ENCODE measurements around the gene BTG3. TPM values are rescaled to one million over a fixed set of nuclear protein-coding genes. Genes with fewer than 3 reads are reported as not detected.

BTG3 gene
- total RNA-seq, 2 donors from 2014 or later, result 27.3 to 31.1 TPM

- Histone ChIP-seq H3K9me3 (no peaks in the 10 kb centered on the region), H3K4me1 (no peaks in the 10 kb centered on the region), H3K27me3 (no peaks in the 10 kb centered on the region), H3K4me3 (no peak overlapping the region), H3K9ac (ENCODE audit: low read depth in 2 of 2, low read length in 2 of 2) (no peak overlapping the region), H3K36me3 (no peaks in the 10 kb centered on the region), H3K27ac (no peak overlapping the region)
- DNase-seq, result no peak
- intact Hi-C loops (cut with DNase I), result loop anchor here (10.0 kb wide), 1 partner anchor 169 kb away; no protein-coding TSS in a partner anchor
- no peak for TF ChIP-seq CTCF (IDR thresholded peaks at IDR 0.05)
These were observed 58.6 kb downstream of the BTG3 start for GRCh38 chr21:17554120-17554519.

GRCh38 chr21:17552410-17552809, 60.3 kb downstream of the BTG3 start:
- TF ChIP-seq CTCF (IDR thresholded peaks at IDR 0.05), result no peak

GRCh38 chr21:17550671-17551308, 61.9 kb downstream of the BTG3 start:
- Histone ChIP-seq H3K27me3 (no peaks in the 10 kb centered on the region), H3K4me3 (no peak overlapping the region), H3K9me3 (no peaks in the 10 kb centered on the region), H3K4me1 (no peaks in the 10 kb centered on the region), H3K9ac (ENCODE audit: low read depth in 2 of 2, low read length in 2 of 2) (no peak overlapping the region), H3K36me3 (no peaks in the 10 kb centered on the region), H3K27ac (no peak overlapping the region)
- intact Hi-C loops (cut with DNase I), result loop anchor here (10.0 kb wide), 1 partner anchor 166 kb away; no protein-coding TSS in a partner anchor
- DNase-seq, result no peak
- TF ChIP-seq CTCF (IDR thresholded peaks at IDR 0.05), result no peak

More at GRCh38 chr21:17552410-17552809, 60.3 kb downstream of the BTG3 start:
- H3K4me3 ChIP-seq, result no peak overlapping the region
- H3K36me3 ChIP-seq, result no peaks in the 10 kb centered on the region
- no peaks in the 10 kb centered on the region for H3K9me3 ChIP-seq
- H3K9ac ChIP-seq (ENCODE audit: low read depth in 2 of 2, low read length in 2 of 2), result no peak overlapping the region
- intact Hi-C loops (cut with DNase I), result loop anchor here (10.0 kb wide), 1 partner anchor 168 kb away; no protein-coding TSS in a partner anchor
- no peak for DNase-seq
- H3K4me1 ChIP-seq, result no peaks in the 10 kb centered on the region
- H3K27ac ChIP-seq, result no peak overlapping the region
- H3K27me3 ChIP-seq, result no peaks in the 10 kb centered on the region

- H3K36me3 ChIP-seq, result no peaks in the 10 kb centered on the region
- H3K9ac ChIP-seq (ENCODE audit: low read depth in 2 of 2, low read length in 2 of 2), result no peak overlapping the region
- H3K27ac ChIP-seq, result no peak overlapping the region
- H3K4me3 ChIP-seq, result no peak overlapping the region
- H3K4me1 ChIP-seq, result no peaks in the 10 kb centered on the region
- H3K27me3 ChIP-seq, result no peaks in the 10 kb centered on the region
- H3K9me3 ChIP-seq, result no peaks in the 10 kb centered on the region
- DNase-seq, result no peak
- intact Hi-C loops (cut with DNase I), result no loop called here
- no peak for TF ChIP-seq CTCF (IDR thresholded peaks at IDR 0.05)
These were observed 64.4 kb downstream of the BTG3 start for GRCh38 chr21:17548262-17548661.

DNA sequence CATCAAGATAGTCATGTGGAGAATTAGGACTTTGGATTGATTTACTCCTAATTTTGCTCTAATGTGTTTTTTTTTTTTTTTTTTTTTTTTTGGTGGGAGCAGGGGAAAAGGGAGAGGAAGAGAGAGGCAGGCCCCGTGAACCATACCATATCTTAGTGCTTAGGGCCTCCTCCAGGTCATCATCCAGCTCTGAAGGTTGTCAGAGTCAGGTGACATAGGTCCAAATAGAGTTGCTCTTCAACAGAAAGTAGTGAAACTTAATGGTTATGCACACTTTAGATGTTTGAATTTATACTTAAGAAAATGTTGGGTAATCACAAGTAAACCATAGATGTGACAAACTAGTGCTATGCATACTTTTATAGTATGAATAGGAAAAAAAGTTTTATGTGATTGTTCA, 67.7 kb downstream of the BTG3 start:
- no peak for TF ChIP-seq CTCF (IDR thresholded peaks at IDR 0.05)
- H3K27me3 ChIP-seq, result no peaks in the 10 kb centered on the region
- H3K27ac ChIP-seq, result no peak overlapping the region
- intact Hi-C loops (cut with DNase I), result no loop called here
- no peak overlapping the region for H3K4me3 ChIP-seq
- H3K4me1 ChIP-seq, result no peaks in the 10 kb centered on the region
- no peak overlapping the region for H3K9ac ChIP-seq (ENCODE audit: low read depth in 2 of 2, low read length in 2 of 2)
- H3K36me3 ChIP-seq, result no peaks in the 10 kb centered on the region
- no peaks in the 10 kb centered on the region for H3K9me3 ChIP-seq
- DNase-seq, result no peak

Other genes with a start within 250 kb of the BTG3 start
- gene CXADR, start 99.9 kb downstream of the BTG3 start, total RNA-seq, result 10 to 100 TPM; 41.4 to 93.9 TPM
- gene C21orf91, start 206.5 kb upstream of the BTG3 start, total RNA-seq, result 1 to 10 TPM; 3.8 to 9.6 TPM